Stimulated activated CD8-positive, alpha-beta memory T cell treated with anti-CD3 and anti-CD28 coated beads, Interleukin-7, amount 100 ng/mL, for 48 hours (primary cell): ENCODE results near the gene TEX12.
"Not testable (repeated sequence)": the region's sequence is repeated elsewhere in the genome, so short reads cannot be mapped to it uniquely, and the experiment has no call there.

Source experiments
- DNase-seq, 2 donors: peaks; one replicate each; pipeline ENCODE4 v3.0.0-alpha.2; 2020; ENCODE audit warnings: low read depth in 1 of 2; ENCODE audit errors: extremely low read depth in 1 of 2

Gene TEX12

GRCh38 chr11:112167145-112167544 lies at the start of gene TEX12:
Gene TEX12, plus strand, starts transcription at chr11:112167372. Its CDS starts 1,897 bp downstream, at chr11:112169269.
- DNase-seq: no peak

- DNase-seq: no peak
Observed at GRCh38 chr11:112118176-112118575, 49.0 kb upstream of the TEX12 start.

GRCh38 chr11:112121981-112122615 lies 45.1 kb upstream of the TEX12 start:
- no peak for DNase-seq

GRCh38 chr11:112123129-112123528 lies 44.0 kb upstream of the TEX12 start:
- DNase-seq: no peak

GRCh38 chr11:112127056-112127455 lies 40.1 kb upstream of the TEX12 start:
- DNase-seq: no peak

- no peak for DNase-seq
Observed at GRCh38 chr11:112128483-112129121, 38.6 kb upstream of the TEX12 start.

GRCh38 chr11:112129656-112130055 lies 37.5 kb upstream of the TEX12 start:
- no peak for DNase-seq

- no peak for DNase-seq
Observed at GRCh38 chr11:112132737-112133136, 34.4 kb upstream of the TEX12 start.

GRCh38 chr11:112134473-112134872 lies 32.7 kb upstream of the TEX12 start:
- DNase-seq: no peak

- no peak for DNase-seq
Observed at GRCh38 chr11:112143597-112143996, 23.6 kb upstream of the TEX12 start.

GRCh38 chr11:112150517-112150916 lies 16.7 kb upstream of the TEX12 start:
- DNase-seq: no peak

GRCh38 chr11:112156153-112156955 lies 10.8 kb upstream of the TEX12 start:
- DNase-seq: no peak

GRCh38 chr11:112156956-112157766 lies 10.0 kb upstream of the TEX12 start:
- no peak for DNase-seq

- no peak for DNase-seq
Observed at GRCh38 chr11:112159098-112160065, 7.8 kb upstream of the TEX12 start.

- DNase-seq: no peak
Observed at GRCh38 chr11:112160091-112160848, 6.9 kb upstream of the TEX12 start.

GRCh38 chr11:112161012-112161411 lies 6.2 kb upstream of the TEX12 start:
- DNase-seq: no peak

GRCh38 chr11:112162200-112162599 lies 5.0 kb upstream of the TEX12 start:
- not testable (repeated sequence) for DNase-seq

GRCh38 chr11:112162761-112163546 lies 4.2 kb upstream of the TEX12 start:
- no peak for DNase-seq
